GM13976 (cell line): ENCODE data around the gene PISD.

Experiments
- DNase-seq: peaks from one replicate; pipeline ENCODE4 v3.0.0; 2012; ENCODE audit warnings: low spot score
- in situ Hi-C: fragments of 300-500 bp; cut with MboI; formaldehyde crosslinking; loops from one replicate; pipeline ENCODE4 v1.12.0; 2022; ENCODE audit warnings: low sequenced_read_pairs, mixed read lengths, inconsistent platforms; ENCODE audit not compliant: unreplicated experiment
- TF ChIP-seq, protein P1 (sequence below): IDR thresholded peaks from 2 replicates; pipeline ENCODE4 v1.5.1; 2012; ENCODE audit warnings: borderline replicate concordance, mild to moderate bottlenecking; ENCODE audit not compliant: insufficient read depth; ENCODE audit errors: extremely low read depth, missing control alignments, control extremely low read depth

Gene PISD

DNA sequence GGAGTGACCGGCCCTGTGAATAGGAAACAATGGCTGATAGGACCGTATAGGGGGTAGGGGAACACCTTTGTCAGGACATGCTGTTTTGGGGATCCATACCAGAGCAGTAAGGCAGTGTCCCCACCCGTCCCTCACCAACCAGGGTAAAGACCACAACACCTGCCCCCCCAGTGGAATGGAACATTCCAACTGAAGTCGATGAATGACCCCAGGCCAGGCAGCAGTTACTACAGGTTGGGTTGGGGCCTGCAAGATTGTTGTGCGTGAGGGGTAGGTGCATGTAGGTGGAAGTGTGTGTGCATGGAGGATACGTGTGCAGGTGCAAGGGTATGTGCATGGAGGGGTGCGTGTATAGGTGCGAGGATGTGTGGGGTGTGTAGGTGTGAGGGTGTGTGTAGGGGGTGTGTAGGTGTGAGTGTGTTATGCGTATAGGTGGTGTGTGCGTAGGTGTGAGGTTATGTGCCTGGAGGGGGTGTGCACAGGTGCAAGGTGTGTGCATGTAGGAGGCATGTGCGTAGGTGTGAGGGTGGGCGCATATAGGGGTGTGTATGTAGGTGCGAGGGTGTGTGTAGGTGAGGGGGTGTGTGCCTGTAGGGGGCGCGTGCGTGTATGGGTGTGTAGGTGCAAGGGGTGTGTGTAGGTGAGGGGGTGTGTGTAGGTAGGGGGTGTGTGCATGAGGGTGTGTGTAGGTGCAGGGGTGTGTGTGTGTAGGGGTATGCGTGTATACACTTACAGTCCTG, 32.9 kb downstream of the PISD start:
- no peak for DNase-seq
- TF ChIP-seq, protein P1, sequence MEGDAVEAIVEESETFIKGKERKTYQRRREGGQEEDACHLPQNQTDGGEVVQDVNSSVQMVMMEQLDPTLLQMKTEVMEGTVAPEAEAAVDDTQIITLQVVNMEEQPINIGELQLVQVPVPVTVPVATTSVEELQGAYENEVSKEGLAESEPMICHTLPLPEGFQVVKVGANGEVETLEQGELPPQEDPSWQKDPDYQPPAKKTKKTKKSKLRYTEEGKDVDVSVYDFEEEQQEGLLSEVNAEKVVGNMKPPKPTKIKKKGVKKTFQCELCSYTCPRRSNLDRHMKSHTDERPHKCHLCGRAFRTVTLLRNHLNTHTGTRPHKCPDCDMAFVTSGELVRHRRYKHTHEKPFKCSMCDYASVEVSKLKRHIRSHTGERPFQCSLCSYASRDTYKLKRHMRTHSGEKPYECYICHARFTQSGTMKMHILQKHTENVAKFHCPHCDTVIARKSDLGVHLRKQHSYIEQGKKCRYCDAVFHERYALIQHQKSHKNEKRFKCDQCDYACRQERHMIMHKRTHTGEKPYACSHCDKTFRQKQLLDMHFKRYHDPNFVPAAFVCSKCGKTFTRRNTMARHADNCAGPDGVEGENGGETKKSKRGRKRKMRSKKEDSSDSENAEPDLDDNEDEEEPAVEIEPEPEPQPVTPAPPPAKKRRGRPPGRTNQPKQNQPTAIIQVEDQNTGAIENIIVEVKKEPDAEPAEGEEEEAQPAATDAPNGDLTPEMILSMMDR = no peak
- in situ Hi-C loops = no loop called here

DNA sequence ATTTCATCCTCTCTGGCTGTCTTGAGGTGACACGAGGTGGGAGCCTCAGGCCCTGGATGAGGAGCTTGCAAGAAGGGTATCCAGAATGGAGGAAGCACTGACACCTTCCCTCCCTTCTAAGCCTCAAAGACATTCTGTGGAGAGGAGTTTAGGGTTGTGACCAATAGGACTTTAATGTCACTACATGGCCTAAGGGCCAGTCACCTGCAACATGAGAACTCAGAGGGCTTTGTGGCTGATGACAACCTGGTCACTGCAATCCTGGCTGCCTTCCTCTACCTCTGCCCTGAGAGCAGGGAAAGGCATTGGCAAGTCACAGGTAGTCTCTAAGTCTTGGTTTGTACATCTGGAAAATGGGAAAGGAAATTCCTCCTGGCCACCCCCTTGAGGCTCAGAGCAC, 33.7 kb downstream of the PISD start:
- DNase-seq = no peak
- in situ Hi-C loops = no loop called here

DNA sequence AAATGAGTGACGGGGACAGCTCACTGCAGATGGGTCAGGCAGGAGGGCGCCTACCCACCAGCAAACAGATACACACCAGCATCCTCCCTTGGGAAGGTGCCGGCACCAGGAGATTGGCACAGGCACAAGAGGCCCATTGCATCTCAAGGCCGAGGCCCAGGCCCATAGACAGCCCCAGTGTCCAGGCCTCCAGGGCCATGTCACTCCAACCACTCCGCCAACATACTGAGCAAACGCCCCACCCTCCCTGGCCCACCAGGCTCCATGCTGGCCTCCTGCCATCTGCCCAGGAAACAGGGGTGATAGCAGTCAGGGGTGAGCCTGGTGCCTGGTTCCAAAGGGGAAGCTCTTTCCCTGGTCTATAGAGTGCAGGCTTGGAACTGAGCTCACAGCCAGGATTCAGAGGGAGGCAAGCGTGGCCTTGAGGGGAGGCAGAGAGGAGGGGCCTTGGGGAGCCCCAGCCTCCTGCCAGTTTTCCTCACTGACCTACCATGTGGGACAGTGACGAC, 34.7 kb downstream of the PISD start:
- in situ Hi-C loops = no loop called here
- no peak for DNase-seq
- TF ChIP-seq, protein P1 = no peak

More for the DNA sequence above, 33.7 kb downstream of the PISD start:
- TF ChIP-seq, protein P1 = no peak

DNA sequence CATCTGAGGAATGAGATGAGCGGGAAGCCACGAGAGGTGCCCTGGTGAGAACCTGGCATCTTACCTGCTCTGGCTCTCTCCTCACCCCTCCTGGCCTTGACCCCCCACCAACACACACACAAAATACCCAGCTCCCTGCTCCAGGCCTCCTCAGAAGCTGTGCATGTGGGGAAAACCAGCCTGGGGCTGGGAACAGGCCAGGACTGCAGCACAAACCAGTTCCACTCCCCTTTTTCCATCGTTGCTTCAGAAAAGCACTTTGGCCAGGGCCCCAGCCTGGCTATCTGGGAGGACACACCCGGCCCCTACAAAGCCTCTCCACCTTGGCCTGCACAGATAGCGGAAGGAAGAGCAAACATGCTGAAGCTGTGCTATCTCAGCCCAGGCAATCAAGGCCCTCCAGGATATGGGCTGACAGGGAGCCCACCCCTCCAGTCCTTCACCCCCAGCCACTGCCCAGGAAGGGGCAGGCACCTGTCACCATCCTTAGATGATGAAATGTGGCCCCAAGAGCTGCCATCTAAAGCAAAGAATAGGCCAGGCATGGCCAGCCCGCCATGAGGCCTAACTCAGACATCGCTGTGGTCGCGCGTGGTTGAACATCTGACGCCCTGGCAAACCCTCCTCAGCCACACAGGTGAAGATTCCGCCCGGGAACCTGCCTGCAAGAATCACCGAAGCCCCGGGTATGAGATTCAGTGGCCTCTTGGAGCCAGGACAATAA, 35.4 kb downstream of the PISD start:
- in situ Hi-C loops = no loop called here
- TF ChIP-seq, protein P1 = no peak
- no peak for DNase-seq

DNA sequence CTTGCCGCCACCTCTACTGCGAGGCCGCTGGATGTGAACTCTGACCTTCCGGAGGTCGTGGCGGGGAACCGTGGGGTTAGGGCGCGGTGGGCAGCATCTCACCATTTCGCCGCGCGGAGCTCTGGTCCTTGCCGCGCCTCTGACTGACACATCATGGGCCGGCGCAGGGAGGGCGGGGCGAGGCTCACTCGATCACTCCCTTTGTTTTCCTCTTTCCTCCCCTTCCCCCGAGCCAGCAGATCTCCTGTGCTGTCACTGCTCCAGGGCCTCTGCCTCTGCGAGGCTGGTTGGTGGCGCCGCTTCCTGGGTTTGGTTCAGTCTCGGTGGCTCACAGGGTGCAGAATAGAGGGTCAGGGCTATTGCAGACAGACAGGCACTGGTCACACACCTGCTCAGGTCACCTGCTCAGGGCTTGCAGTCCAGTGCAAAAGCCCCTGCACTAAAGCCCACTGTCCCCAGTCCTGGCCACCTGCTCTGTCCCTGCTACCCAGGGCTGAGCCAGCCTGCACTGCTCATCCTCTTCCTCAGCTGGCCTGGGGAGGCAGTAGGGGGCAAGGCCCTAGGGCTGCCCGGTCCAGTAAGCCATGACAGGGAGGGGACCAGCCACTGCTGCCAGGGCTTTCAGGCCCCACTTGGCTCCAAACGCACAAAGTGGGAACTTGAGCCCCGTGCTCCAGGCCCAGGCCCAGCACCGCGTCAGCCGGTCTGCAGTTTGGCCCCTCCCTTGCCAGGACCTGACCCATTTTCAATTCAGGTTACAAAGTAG, 36.2 kb downstream of the PISD start:
- in situ Hi-C loops = no loop called here
- DNase-seq = no peak
- TF ChIP-seq, protein P1 = no peak

DNA sequence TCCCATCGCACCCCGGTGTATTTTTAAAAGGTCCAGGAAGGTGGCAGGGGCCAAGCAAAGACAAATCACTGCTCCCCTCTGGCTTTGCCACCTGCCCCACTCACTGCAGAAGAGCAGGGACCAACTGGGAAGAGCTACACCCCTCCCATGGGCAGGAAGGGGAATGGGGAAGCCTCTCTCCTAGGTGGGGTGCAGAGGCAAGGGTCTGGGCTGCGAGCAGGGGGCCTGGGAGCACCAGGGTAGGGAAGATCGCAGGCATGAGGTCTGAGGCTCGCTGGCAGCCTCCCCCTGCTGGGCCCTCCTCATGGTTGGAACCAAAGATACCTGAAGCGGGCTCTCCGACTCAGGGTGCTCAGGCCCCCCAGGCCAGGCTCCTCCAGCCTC, 36.8 kb downstream of the PISD start:
- in situ Hi-C loops = no loop called here
- no peak for DNase-seq
- TF ChIP-seq, protein P1 = no peak
